Measurements from ENCODE around the gene SRP68.
A peak's percentile ranks its signal among the peaks of the same experiment; 100 is the strongest.

Gene SRP68

GRCh38 chr17:75998327-75998795, 74.0 kb downstream of the SRP68 start:
- DNase-seq (ENCODE audit: low read depth in 2 of 2) = no peak

DNA sequence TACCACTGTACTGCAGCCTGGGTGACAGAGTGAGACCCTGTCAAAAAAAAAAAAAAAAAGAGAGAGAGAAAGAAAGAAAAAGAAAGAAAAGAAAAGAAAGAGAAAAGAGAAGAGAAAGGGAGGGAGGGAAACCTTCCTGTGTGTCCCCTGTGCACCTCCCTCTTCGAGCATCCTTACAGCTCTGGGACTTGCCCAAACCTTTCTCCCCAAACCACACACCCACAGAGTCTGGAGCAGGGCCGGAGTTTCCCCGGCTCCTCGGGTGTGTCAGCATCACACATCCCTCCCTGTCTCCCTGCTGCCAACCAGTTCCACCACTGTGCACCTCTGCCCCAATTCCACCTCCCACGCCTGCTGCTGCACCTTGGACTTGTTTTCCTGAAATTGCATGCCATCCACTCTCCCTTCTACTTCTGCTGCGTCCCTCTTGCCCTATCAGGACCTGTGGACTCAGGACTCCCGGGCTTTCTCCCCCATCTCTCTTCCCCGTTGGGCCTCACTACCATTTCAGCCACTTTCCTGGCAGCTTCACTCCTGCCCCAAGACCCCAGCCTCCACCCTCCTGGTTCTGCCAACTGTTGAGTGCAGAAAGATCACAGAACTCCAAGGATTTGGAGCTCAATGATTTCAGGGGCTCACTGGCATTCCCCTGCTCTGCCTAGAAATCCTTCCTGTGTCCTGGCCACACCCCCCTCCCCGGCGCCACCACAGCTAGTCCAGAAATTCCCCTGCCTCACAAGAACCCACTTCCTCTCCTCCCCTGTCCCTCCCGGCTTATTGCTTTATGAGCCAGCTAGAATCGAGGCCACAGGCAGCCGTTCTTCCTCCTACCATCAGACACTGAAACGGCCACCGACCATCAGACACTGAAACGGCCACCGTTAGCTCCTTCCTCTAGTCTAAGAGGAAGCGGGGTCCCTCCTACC, 75.4 kb downstream of the SRP68 start:
- DNase-seq (ENCODE audit: low read depth in 2 of 2) = peak in 1 of 2 experiments; percentile 55

DNA sequence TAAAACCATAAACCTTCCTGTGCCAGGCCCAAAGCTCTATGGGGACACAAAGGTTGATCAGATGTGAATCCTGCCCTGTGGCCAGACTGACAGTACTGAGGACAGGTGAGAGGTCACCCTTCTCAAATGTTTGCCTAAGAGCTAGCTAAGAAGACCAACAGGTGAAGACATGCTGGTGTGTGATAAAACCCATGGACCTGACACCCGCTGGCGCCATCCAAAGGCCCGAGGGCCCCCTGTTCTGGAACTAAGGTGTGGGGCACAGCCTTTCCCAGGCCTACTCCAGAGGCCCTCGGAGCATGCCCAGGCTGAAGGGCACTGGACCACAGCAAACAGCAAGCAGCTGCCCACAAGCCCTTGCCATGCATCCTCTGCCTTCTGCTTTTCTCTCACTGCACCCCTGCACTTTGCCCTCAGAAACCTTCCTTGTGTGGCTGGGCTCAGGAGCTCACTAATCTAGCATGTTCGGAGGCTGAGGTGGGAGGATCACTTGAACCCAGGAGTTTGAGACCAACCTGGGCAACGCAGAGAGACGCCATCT, 76.9 kb downstream of the SRP68 start:
- no peak for DNase-seq (ENCODE audit: low read depth in 2 of 2)

DNA sequence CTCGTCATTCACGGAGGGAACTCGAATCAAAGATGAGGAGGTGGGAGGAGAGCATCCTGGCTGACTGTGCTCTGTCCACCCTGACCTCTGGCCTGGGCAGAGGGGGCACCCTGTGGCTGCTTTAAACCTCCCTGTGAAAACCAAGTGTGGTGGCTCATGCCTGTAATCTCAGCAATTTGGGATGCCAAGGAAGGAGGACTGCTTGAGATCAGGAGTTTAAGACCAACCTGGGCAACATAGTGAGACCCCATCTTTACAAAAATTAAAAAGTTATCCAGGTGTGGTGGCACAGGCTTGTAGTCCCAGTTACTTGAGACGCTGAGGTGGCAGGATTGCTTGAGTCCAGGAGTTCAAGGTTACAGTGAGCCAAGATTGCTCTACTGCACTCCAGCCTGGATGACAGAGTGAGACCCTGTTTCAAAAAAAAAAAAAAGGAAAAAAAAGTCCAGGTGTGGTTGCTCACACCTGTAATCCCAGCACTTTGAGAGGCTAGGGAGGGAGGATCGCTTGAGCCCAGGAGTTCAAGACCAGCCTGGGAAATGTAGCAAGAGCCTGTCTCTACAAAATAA, 77.4 kb downstream of the SRP68 start:
- no peak for DNase-seq (ENCODE audit: low read depth in 2 of 2)

DNA sequence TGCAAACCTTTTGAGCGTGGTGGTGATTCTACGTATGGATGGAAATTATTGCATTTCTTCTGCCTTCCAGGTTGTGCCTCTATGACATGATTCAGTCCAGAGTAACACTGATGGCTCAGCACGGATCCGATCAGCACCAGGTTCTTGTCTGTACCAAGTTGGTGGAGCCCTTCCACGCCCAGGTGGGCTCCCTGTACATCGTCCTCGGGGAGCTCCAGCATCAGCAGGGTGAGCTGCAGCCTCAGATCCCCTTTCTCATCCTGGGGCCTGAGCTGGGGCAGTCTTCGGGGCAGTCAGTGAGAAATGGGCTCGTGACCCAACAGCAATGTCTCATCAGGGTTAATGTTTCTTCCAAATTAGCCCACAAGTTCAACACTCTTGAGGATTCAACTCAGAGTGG, 80.9 kb downstream of the SRP68 start:
- no peak for DNase-seq (ENCODE audit: low read depth in 2 of 2)
